ENCODE data around the gene POLRMT. TPM values are rescaled to one million over a fixed set of nuclear protein-coding genes. Genes with fewer than 3 reads are reported as not detected.
A peak's percentile ranks its signal among the peaks of the same experiment; 100 is the strongest.

The POLRMT gene
- total RNA-seq, 1 donor from 2014 or later = 35.5 TPM

DNA sequence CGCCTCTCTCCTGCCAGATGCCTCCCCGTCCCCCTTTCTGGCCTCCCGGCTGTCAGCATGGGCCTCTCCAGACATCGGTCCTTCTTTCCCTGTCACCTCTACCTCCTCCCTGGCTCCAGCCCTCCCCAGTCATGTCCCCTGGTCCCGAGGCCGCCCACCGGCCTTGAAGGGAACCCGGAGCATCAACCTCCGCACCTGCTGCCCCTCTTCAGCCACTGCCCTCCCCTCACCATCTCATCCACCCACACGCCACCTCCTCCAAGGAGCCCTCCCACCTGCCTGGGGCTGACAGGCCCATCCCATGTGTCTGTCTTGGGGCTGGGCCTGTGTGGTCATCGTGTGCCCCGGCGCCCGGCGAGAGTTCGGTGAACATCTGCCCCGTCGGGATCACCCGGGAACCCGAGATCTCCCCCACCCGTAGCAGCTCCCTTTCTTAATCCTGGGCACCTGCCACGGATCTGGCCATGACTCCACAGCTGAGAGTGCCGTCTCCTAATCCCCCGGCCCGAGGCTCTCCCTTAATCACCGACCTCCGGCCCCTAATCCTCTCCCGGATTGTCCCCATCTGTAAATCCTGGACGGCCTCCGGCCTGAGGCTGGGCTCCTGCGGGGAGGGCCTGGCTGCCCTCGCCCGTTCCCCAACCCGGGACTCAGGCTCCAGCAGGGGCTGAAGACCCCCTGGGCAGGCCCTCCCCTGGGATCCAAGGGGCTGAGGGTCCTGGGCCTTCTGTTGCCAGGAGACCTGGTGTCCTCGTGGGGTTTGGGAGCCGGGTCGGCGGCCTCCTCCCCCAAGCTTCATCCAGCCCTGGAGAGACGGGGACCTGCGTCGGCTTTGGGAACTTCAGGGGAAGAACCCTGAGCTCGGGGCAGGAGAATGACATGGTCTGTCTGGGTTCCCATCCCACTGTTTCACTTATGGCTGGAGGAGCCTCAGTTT lies 37.7 kb downstream of the POLRMT start:
- Mint-ChIP-seq H3K4me1 (ENCODE audit: low read depth) (peaks cover 5% of the 10 kb centered on the region), H3K4me3 (ENCODE audit: unreplicated experiment) (no peak overlapping the region), H3K9me3 (ENCODE audit: low read depth) (no peaks in the 10 kb centered on the region), H3K27ac (ENCODE audit: unreplicated experiment) (no peak overlapping the region), H3K36me3 (ENCODE audit: low read depth) (no peaks in the 10 kb centered on the region), H3K27me3 (ENCODE audit: low read depth) (peaks cover 14% of the 10 kb centered on the region)
- no peak for DNase-seq (ENCODE audit: low spot score)
- TF ChIP-seq, protein P1, sequence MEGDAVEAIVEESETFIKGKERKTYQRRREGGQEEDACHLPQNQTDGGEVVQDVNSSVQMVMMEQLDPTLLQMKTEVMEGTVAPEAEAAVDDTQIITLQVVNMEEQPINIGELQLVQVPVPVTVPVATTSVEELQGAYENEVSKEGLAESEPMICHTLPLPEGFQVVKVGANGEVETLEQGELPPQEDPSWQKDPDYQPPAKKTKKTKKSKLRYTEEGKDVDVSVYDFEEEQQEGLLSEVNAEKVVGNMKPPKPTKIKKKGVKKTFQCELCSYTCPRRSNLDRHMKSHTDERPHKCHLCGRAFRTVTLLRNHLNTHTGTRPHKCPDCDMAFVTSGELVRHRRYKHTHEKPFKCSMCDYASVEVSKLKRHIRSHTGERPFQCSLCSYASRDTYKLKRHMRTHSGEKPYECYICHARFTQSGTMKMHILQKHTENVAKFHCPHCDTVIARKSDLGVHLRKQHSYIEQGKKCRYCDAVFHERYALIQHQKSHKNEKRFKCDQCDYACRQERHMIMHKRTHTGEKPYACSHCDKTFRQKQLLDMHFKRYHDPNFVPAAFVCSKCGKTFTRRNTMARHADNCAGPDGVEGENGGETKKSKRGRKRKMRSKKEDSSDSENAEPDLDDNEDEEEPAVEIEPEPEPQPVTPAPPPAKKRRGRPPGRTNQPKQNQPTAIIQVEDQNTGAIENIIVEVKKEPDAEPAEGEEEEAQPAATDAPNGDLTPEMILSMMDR (IDR thresholded peaks at IDR 0.05) = no peak

DNA sequence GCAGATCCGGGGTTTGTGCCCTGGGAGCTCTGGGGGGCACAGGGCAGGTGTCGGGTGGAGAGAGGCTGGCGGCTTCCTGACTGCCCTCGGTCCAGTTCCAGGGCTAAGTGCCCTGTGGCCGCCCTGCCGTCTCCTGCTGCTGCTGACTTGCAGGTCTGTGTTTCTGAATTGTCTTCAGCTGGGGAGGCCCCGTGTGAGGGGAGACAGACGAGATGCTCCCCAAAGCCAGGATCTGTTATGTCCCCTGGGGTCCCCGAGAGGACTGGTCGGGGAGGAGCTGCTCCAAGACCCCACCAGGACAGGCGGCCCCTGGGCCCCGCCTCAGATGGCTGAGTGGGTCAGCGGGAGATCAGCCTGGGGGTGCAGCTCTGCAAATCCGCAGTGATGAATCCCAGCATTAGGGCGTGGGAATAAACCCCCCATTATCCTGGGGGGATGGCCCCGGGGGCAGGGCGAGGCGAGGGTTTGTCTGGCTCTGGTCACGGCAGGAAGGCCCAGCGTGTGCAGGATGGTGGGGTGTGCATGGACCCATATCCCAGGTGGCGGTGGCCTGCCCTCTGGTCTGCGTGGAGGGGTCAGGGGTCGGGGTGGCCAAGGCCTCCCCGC lies 39.0 kb downstream of the POLRMT start:
- Mint-ChIP-seq H3K36me3 (ENCODE audit: low read depth) (no peaks in the 10 kb centered on the region), H3K27me3 (ENCODE audit: low read depth) (peaks cover 16% of the 10 kb centered on the region), H3K4me3 (ENCODE audit: unreplicated experiment) (no peak overlapping the region), H3K4me1 (ENCODE audit: low read depth) (peaks cover 8% of the 10 kb centered on the region), H3K27ac (ENCODE audit: unreplicated experiment) (no peak overlapping the region), H3K9me3 (ENCODE audit: low read depth) (no peaks in the 10 kb centered on the region)
- DNase-seq (ENCODE audit: low spot score) = no peak
- TF ChIP-seq, protein P1 (IDR thresholded peaks at IDR 0.05) = no peak

DNA sequence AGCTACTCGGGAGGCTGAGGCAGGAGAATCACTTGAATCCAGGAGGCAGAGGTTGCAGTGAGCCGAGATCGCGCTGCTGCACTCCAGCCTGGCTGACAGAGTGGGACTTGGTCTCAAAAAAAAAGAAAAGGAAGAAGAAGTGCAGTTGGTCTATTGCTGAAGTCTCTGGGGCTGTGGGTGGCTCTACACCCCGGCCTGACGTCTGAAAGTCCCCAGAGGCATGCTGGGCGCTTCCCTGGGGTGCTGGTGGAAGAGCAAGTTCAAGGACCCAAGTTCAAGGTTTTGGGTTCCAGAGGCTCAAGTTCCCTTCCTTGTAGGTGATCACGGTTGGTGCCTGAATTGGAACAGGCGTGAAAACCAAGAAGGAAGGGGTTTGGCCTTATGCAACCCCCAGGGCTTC lies 39.8 kb downstream of the POLRMT start:
- no peaks in the 10 kb centered on the region for H3K9me3 Mint-ChIP-seq (ENCODE audit: low read depth)
- H3K27me3 Mint-ChIP-seq (ENCODE audit: low read depth) = peaks cover 16% of the 10 kb centered on the region
- H3K4me1 Mint-ChIP-seq (ENCODE audit: low read depth) = peaks cover 10% of the 10 kb centered on the region
- no peaks in the 10 kb centered on the region for H3K36me3 Mint-ChIP-seq (ENCODE audit: low read depth)
- no peak overlapping the region for H3K4me3 Mint-ChIP-seq (ENCODE audit: unreplicated experiment)
- H3K27ac Mint-ChIP-seq (ENCODE audit: unreplicated experiment) = peak overlapping the region; percentile 65
- DNase-seq (ENCODE audit: low spot score) = no peak
- TF ChIP-seq, protein P1 (IDR thresholded peaks at IDR 0.05) = no peak

DNA sequence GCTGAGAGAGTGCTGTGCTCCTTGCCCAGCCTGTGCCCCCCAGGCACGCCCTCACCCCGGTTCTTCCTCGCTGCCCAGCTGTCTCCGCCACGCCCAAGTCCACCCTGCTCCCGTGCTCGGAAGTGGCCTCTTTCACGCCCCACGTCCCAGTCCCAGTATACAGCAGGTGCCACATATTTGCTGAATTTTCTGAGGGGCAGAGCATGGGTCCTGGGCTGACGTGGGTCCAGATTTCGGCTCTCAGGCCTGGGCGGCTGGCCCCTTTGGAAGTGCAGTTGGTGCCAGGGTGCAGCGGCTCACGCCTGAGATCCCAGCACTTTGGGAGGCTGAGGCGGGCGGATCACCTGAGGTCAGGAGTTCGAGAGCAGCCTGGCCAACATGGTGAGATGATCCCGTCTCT lies 40.3 kb downstream of the POLRMT start:
- TF ChIP-seq, protein P1 (IDR thresholded peaks at IDR 0.05) = no peak
- Mint-ChIP-seq H3K9me3 (ENCODE audit: low read depth) (no peaks in the 10 kb centered on the region), H3K27me3 (ENCODE audit: low read depth) (peaks cover 16% of the 10 kb centered on the region), H3K4me1 (ENCODE audit: low read depth) (peaks cover 12% of the 10 kb centered on the region), H3K36me3 (ENCODE audit: low read depth) (no peaks in the 10 kb centered on the region), H3K27ac (ENCODE audit: unreplicated experiment) (no peak overlapping the region), H3K4me3 (ENCODE audit: unreplicated experiment) (no peak overlapping the region)
- no peak for DNase-seq (ENCODE audit: low spot score)

DNA sequence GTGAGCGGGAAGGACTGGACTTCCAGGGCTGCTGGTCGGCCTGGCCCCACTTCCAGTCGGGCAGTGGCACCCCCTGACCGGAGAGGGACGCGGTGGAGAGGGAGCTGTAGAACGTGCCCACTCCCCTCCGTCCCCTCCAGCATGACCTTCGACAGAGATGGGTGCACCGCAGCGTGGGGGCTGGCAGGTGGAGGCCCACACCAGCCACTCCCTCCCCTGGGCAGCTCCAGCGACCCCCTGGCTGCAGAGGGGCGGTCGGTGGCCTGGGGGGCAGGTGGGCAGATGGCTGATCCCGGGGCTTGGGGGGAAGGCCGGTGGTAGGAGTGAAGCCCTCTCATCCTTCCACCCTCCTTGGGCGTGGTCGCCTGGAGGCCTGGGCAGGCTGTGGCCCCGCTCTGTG lies 41.2 kb downstream of the POLRMT start:
- no peak for DNase-seq (ENCODE audit: low spot score)
- Mint-ChIP-seq H3K27me3 (ENCODE audit: low read depth) (peaks cover 16% of the 10 kb centered on the region), H3K4me1 (ENCODE audit: low read depth) (peaks cover 14% of the 10 kb centered on the region), H3K27ac (ENCODE audit: unreplicated experiment) (no peak overlapping the region), H3K9me3 (ENCODE audit: low read depth) (no peaks in the 10 kb centered on the region), H3K4me3 (ENCODE audit: unreplicated experiment) (no peak overlapping the region), H3K36me3 (ENCODE audit: low read depth) (no peaks in the 10 kb centered on the region)
- TF ChIP-seq, protein P1 (IDR thresholded peaks at IDR 0.05) = no peak

All from chondrocyte (in vitro differentiated cells).